HG03159 (cell line): ENCODE measurements around the gene LTA4H.
"Not testable (repeated sequence)": the region's sequence is repeated elsewhere in the genome, so short reads cannot be mapped to it uniquely, and the experiment has no call there.

ENCODE experiments used
- ATAC-seq: cut with Tn5 transposase; IDR thresholded peaks from one replicate; pipeline ENCODE4 v1.9.1; 2021; ENCODE audit warnings: mild to moderate bottlenecking, moderate library complexity; ENCODE audit not compliant: unreplicated experiment

The LTA4H gene

GRCh38 chr12:96035283-96036236, at the start of gene LTA4H:
TSS of gene LTA4H (minus strand) at chr12:96035587. CDS start at chr12:96035519, 68 bp downstream.
- ATAC-seq = peak; percentile 90

- no peak for ATAC-seq
Measured at GRCh38 chr12:96084624-96085023, 49.2 kb upstream of the LTA4H start.

GRCh38 chr12:96083020-96083719, 47.8 kb upstream of the LTA4H start:
- ATAC-seq = no peak

- no peak for ATAC-seq
Measured at GRCh38 chr12:96081596-96081995, 46.2 kb upstream of the LTA4H start.

- no peak for ATAC-seq
Measured at GRCh38 chr12:96078231-96079135, 43.1 kb upstream of the LTA4H start.

- no peak for ATAC-seq
Measured at GRCh38 chr12:96077081-96077480, 41.7 kb upstream of the LTA4H start.

- ATAC-seq = no peak
Measured at GRCh38 chr12:96075560-96075959, 40.2 kb upstream of the LTA4H start.

- ATAC-seq = no peak
Measured at GRCh38 chr12:96073346-96074330, 38.3 kb upstream of the LTA4H start.

- no peak for ATAC-seq
Measured at GRCh38 chr12:96070670-96071279, 35.4 kb upstream of the LTA4H start.

- no peak for ATAC-seq
Measured at GRCh38 chr12:96069511-96070231, 34.3 kb upstream of the LTA4H start.

GRCh38 chr12:96068636-96069035, 33.2 kb upstream of the LTA4H start:
- no peak for ATAC-seq

- ATAC-seq = no peak
Measured at GRCh38 chr12:96068111-96068510, 32.7 kb upstream of the LTA4H start.

GRCh38 chr12:96065776-96066175, 30.4 kb upstream of the LTA4H start:
- ATAC-seq = not testable (repeated sequence)

GRCh38 chr12:96064966-96065365, 29.6 kb upstream of the LTA4H start:
- ATAC-seq = no peak

- ATAC-seq = no peak
Measured at GRCh38 chr12:96064271-96064670, 28.9 kb upstream of the LTA4H start.

- no peak for ATAC-seq
Measured at GRCh38 chr12:96063046-96063445, 27.7 kb upstream of the LTA4H start.

- ATAC-seq = peak; percentile 77
Measured at GRCh38 chr12:96061864-96062453, 26.6 kb upstream of the LTA4H start.

- no peak for ATAC-seq
Measured at GRCh38 chr12:96061323-96061722, 25.9 kb upstream of the LTA4H start.
